NCI-H2029 treated with DMSO at 0.1 percent for 48 hours (cell line): Measurements from ENCODE around the gene VOPP1.

Experiments
- DNase-seq: peaks from one replicate; lab custom pipeline; 2025; lab: John Stamatoyannopoulos, UW

VOPP1 gene

GRCh38 chr7:55468495-55468894 lies 103.8 kb downstream of the VOPP1 start:
- no peak for DNase-seq

- no peak for DNase-seq
These were observed 105.2 kb downstream of the VOPP1 start for GRCh38 chr7:55467047-55467593.

GRCh38 chr7:55465691-55466090 lies 106.6 kb downstream of the VOPP1 start:
- DNase-seq: no peak

DNA sequence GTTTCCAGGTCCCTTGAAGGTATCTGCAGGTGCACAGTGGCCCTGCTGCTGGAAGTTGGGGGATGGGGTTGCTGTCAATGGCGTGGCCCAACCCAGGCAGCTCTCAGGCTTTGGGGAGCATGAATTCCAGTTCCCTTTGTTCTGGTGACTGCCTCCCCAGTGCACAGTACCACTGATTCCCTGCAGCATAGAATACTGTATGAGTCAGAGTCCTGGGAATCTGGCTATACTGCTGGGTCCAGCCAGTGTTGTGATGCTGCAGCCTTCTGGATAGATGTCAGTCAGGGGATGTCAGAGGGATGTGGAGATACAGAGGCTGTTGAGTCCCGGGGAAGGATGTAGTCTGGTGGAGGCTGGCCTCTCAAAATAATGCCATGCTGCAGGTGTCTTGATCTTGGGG lies 107.9 kb downstream of the VOPP1 start:
- no peak for DNase-seq

DNA sequence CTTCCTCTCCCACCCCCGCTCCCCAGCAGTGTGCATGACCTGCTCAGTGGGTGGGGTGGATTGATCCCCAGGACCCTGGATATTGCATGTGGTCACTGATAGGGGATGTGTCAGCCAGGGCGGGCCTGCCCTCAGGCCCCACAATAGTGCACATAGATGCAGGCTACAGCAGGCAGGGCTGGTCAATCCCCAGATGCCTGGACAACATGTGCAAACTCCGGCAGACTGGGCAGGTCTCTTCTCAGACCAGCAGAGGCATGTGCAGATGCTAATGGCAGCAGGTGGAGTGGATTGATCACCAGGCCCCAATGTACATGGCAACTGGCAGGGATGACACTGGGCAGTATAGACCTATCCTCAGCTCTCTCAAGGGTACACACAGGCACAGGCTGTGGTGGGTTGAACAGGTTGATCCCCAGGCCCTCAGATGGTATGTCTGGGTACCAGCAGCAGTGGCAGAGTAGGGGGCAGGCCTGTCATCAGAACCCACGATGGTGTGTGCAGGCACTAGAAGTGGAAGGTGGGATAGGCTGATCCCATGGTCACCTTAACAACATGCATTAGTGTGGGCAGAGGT lies 108.5 kb downstream of the VOPP1 start:
- DNase-seq: no peak

GRCh38 chr7:55458351-55458750 lies 114.0 kb downstream of the VOPP1 start:
- no peak for DNase-seq

GRCh38 chr7:55457801-55458200 lies 114.5 kb downstream of the VOPP1 start:
- no peak for DNase-seq

GRCh38 chr7:55452971-55453370 lies 119.3 kb downstream of the VOPP1 start:
- DNase-seq: no peak

- no peak for DNase-seq
These were observed 122.2 kb downstream of the VOPP1 start for GRCh38 chr7:55449992-55450535.

- DNase-seq: no peak
These were observed 122.9 kb downstream of the VOPP1 start for GRCh38 chr7:55449205-55449991.

GRCh38 chr7:55448526-55448925 lies 123.8 kb downstream of the VOPP1 start:
- no peak for DNase-seq

GRCh38 chr7:55444786-55445185 lies 127.5 kb downstream of the VOPP1 start:
- no peak for DNase-seq

GRCh38 chr7:55441774-55442522 lies 130.4 kb downstream of the VOPP1 start:
- DNase-seq: no peak

DNA sequence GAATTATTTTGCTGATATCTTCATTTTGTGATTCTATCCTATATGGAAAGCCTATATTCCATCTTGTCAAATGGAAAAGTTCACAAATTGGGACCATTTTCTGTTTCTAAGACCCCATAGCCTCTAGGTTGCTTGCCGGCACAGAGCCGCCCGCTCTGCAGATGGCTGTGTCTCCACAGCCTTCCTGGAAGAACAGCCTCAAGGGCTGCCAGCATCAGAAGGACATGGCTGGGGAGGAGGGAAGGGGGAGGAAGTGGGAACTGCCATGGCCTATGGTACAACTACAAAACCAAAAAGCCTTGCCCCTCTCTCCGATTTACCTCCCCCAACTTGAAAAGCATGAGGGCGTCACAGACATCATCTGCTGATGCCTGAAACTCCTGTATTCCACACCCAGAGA lies 131.3 kb downstream of the VOPP1 start:
- no peak for DNase-seq

DNA sequence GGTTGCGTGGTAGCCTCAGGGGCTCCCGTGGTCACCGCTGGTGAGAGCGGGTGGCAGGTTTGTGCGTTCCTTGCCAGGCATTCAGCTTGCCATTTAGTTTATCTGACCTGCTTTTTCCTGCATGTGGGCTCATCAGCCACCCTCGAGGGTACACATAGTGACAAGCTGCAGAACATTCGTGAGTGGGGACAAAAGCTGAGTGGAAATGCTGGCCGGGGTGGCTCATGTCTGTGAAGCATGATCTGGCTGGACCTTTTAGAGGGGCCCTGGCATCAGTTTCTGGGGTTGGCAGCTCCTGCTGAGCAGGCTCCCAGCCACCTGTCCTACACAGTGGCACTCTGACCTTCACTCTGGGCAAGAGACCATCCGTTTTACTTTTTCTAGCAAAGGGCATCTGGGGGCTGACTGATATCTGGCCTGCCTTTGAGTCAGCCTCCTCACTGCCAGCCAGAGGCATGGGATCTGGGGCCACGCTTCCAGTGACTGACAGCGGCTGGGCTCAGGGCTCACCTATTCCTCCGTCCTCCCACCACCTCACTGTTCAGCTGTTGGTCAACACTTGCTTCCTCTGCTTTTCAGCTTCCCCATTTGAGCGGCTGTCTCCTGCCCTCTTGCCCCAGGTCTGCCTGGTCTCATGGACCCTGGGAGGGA lies 132.1 kb downstream of the VOPP1 start:
- DNase-seq: no peak

- peak; percentile 53 for DNase-seq
These were observed 132.7 kb downstream of the VOPP1 start for GRCh38 chr7:55439627-55440026.

GRCh38 chr7:55438757-55439525 lies 133.4 kb downstream of the VOPP1 start:
- DNase-seq: peak; percentile 85

GRCh38 chr7:55438085-55438756 lies 134.1 kb downstream of the VOPP1 start:
- peak; percentile 81 for DNase-seq

- no peak for DNase-seq
These were observed 134.9 kb downstream of the VOPP1 start for GRCh38 chr7:55437375-55437774.

DNA sequence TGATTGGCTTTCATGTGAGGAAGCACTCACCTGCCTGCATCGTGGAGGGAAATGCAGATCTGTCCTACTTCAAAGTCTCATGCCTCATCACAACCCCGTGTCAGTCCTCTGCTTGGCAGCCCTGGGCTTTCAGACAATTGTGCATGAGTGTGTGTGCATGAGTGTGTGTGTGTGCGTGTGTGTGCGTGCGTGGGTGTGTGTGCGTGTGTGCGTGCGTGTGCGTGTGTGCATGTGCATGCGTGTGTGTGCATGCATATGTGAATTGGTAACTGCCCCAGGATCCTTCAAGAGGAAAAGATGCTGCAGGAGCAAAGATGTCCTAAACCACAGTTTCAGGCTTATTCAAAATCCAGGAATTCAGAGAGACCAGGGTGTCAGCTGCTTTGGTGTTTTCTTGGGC lies 135.8 kb downstream of the VOPP1 start:
- no peak for DNase-seq

GRCh38 chr7:55435466-55435865 lies 136.8 kb downstream of the VOPP1 start:
- no peak for DNase-seq
